H54 (cell line): ENCODE measurements around the gene PLEKHG4B.
"Not testable (repeated sequence)": the region's sequence is repeated elsewhere in the genome, so short reads cannot be mapped to it uniquely, and the experiment has no call there.

Experiments
- DNase-seq: peaks from one replicate; pipeline ENCODE4 v3.0.0; 2011; ENCODE audit warnings: low spot score, mixed read lengths; ENCODE audit not compliant: insufficient read length
- FAIRE-seq: peaks from 3 replicates; lab custom pipeline; 2011; peaks lifted over from hg19 to GRCh38; lab: Jason Lieb, UNC
- POLR2A ChIP-seq: IDR thresholded peaks from 2 replicates; pipeline ENCODE4 v1.6.1; 2011; ENCODE audit warnings: low read depth, mild to moderate bottlenecking, low read length

The PLEKHG4B gene

DNA sequence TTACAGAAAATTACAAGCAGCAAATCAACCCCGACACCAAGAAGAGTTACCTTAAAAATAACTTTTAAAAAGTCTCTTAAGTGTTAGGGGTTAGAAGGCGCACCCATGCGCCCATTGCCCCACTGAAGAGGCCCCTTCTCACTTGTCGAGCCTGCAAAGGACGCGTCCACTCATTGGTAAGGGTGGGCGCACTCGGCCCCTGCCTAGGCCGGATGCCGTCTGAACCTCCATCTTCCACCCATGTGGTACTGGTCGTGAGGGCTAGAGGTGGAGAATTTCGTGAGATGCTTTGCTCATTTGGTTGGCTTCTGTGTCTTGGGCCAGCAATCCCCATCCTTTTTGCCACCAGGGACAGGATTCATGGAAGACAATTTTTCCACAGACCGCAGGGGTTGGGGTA, 71.9 kb downstream of the PLEKHG4B start:
- DNase-seq, result no peak
- FAIRE-seq, result no peak
- no peak for TF ChIP-seq POLR2A

GRCh38 chr5:164244-164643, 72.3 kb downstream of the PLEKHG4B start:
- no peak for FAIRE-seq
- no peak for TF ChIP-seq POLR2A

GRCh38 chr5:164783-165182, 72.8 kb downstream of the PLEKHG4B start:
- FAIRE-seq, DNase-seq: not testable (repeated sequence)

More at GRCh38 chr5:164244-164643, 72.3 kb downstream of the PLEKHG4B start:
- no peak for DNase-seq

DNA sequence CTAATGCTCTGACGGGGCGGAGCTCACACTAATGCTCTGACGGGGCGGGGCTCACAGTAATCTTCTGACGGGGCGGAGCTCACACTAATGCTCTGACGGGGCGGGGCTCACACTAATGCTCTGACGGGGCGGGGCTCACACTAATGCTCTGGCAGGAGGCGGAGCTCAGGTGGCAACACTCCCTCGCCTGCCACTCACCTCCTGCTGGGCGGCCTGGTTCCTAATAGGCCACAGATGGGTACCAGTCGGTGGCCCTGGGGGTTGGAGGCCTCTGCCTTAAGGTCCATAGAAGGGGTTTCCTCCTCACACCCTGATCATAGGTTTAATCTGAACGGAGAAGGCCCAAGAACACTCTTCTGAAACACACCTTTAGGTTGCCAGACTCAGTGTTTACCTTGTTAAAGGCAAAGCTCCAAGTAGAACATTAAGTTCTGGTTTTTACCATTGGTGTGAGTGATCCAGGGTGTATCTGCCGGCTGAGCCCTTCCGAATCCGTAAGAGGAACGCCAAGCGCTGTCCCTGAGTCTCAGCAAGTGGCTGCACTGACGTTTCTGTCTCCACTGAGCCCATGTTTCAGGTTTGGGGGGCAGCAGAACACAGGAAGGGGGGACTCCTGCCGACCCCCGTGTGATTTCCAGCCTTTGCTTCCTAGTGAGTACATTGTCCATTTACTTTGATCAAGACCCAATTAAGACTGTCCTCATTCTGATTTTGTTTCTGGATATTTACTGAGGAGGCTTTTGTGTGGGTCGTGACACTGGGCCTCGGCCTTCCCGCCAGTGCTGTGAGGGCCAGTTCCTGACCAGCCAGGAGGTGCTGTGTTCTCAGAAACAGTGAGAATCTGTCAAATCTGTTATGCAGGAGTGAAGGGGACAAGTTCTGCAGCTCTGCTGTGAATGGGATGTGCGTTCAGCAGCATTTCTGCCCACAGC, 74.7 kb downstream of the PLEKHG4B start:
- TF ChIP-seq POLR2A, result no peak
- no peak for FAIRE-seq
- DNase-seq, result no peak

DNA sequence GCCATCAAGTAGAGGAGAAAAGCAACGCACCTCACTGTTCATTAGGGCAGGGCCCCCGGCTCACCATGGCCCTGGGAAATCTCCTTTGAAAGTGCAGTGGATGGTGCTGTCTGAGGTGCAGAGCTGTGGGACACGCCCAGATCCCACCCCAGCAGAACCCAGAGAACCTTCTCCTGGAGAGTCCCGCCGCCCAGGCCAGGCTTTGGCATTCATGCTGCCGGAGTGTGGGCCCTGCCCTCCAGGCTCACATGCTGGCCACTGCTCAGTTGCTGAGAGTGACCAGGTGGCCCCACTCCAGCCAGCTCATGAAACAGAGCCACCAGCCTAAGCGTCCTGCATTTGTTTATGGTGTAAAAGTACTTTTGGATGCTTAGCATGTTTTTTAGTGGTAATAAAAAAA, 75.5 kb downstream of the PLEKHG4B start:
- FAIRE-seq (no peak), DNase-seq (no peak)
- no peak for TF ChIP-seq POLR2A

GRCh38 chr5:167982-168660, 76.2 kb downstream of the PLEKHG4B start:
- FAIRE-seq (peak; percentile 50), DNase-seq (peak; percentile 91)

GRCh38 chr5:169071-169727, 77.2 kb downstream of the PLEKHG4B start:
- no peak for TF ChIP-seq POLR2A
- no peak for FAIRE-seq
- DNase-seq, result no peak

More at GRCh38 chr5:167982-168660, 76.2 kb downstream of the PLEKHG4B start:
- no peak for TF ChIP-seq POLR2A

DNA sequence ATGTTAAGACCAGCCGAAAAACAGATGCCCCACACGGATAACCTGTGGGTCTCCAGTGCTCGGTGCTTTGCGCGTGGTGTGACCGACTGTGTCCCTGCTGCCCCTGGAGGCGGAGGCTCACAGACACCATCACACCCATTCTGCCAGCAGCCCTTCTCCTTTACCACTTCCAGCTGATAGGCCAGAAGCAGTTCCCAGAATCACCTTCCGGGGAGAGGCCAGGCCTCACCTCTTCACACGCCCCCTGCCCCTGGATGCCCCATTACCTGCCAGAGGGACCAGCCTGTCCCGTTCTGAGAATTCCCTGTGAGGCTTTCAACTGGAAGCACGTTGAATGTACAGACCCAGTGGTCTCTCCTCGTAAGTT, 77.7 kb downstream of the PLEKHG4B start:
- no peak for TF ChIP-seq POLR2A
- DNase-seq, result no peak
- FAIRE-seq, result no peak

DNA sequence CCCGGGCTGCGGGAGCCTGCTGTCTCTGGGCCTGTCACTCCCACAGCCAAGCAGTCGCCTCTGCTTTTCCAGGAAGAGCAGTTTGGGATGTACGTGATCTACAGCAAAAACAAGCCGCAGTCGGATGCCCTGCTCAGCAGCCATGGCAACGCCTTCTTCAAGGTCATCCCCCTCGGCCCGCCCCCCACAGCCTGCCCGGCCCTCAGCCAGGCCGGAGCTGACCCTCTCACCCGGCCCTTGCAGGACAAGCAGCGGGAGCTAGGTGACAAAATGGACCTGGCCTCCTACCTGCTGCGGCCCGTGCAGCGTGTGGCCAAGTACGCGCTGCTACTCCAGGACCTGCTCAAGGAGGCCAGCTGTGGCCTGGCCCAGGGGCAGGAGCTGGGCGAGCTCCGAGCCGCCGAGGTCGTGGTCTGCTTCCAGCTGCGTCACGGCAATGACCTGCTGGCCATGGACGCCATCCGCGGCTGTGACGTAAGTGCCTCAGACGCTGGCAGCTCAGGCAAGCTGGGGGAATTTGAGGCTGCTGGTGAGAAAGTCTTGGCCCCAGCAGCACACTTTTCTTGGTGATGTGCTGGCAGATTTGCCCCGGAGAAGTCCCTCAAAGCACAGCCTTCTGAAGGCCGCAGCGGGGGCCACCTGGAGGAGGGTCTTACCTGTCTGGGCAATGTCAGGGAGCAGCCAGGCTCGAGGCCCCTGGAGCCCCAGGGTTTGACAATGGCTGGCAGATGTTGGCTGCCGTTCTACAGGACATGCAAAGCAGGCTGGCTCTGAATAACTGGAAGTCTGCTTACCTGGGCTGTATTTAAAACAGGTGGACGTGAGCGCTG, 79.2 kb downstream of the PLEKHG4B start:
- no peak for FAIRE-seq
- TF ChIP-seq POLR2A, result no peak
- DNase-seq, result no peak

- TF ChIP-seq POLR2A, result no peak
- no peak for FAIRE-seq
- no peak for DNase-seq
Measured at GRCh38 chr5:171801-172331, 79.9 kb downstream of the PLEKHG4B start.

DNA sequence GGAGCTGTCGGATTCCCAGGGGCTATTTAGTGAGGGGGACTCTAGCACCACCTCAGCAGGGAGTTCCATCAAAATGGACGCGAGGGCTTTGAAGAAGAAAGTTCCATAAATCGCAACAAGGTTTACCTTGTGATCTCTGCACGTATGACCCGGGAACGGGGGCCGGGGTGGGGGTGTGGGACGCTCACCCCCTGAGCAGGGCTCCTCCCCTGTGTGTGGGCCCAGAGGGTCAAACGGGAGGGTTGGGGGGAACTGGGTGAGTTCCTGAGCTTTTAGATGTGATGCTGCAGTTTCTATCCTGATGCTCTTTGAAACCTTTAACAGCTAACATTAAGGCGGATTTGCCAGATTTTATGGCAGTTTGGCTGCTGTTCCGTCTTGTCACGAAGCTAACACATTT, 80.5 kb downstream of the PLEKHG4B start:
- FAIRE-seq (no peak), DNase-seq (no peak)
- no peak for TF ChIP-seq POLR2A

DNA sequence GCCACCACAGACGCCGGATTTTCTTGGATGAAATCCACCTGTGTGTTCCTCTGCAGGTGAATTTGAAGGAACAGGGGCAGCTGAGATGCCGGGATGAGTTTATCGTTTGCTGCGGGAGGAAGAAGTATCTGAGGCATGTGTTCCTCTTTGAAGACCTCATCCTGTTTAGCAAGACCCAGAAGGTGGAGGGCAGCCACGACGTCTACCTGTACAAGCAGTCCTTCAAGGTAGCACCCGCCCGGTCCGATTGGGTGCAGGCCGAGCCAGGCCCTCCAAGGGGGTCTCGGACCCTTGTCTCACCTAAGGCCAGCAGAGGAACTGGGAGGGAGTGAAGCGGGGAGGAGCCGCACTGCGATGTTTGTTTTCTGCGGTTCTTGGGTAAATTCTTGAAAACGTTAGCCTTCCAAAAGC, 80.9 kb downstream of the PLEKHG4B start:
- DNase-seq, result no peak
- FAIRE-seq, result no peak
- no peak for TF ChIP-seq POLR2A
